ENCODE results near the gene RCN2.
"Not testable (repeated sequence)": the region's sequence is repeated elsewhere in the genome, so short reads cannot be mapped to it uniquely, and the experiment has no call there.

The RCN2 gene

GRCh38 chr15:76931397-76932134 lies at the start of gene RCN2:
RCN2 (plus strand) TSS chr15:76931749; CDS start chr15:76931842, 93 bp downstream.
- peak; percentile 32 to 98 (median 89) for DNase-seq

GRCh38 chr15:76885212-76885611 lies 46.3 kb upstream of the RCN2 start:
- no peak for DNase-seq

- not testable (repeated sequence) for DNase-seq
These were observed 44.0 kb upstream of the RCN2 start for GRCh38 chr15:76887280-76888141.

- not testable (repeated sequence) for DNase-seq
These were observed 38.7 kb upstream of the RCN2 start for GRCh38 chr15:76892836-76893235.

- no peak for DNase-seq
These were observed 37.4 kb upstream of the RCN2 start for GRCh38 chr15:76894174-76894573.

- DNase-seq, result no peak
These were observed 33.4 kb upstream of the RCN2 start for GRCh38 chr15:76898102-76898501.

GRCh38 chr15:76899176-76899930 lies 32.2 kb upstream of the RCN2 start:
- DNase-seq, result not testable (repeated sequence)

- not testable (repeated sequence) for DNase-seq
These were observed 31.6 kb upstream of the RCN2 start for GRCh38 chr15:76899931-76900310.

GRCh38 chr15:76901965-76902364 lies 29.6 kb upstream of the RCN2 start:
- no peak for DNase-seq

GRCh38 chr15:76903251-76903681 lies 28.3 kb upstream of the RCN2 start:
- peak in 4 of 56 donors; percentile 1 to 7 (median 4) for DNase-seq

- peak in 34 of 56 donors; percentile 5 to 61 (median 30) for DNase-seq
These were observed 27.0 kb upstream of the RCN2 start for GRCh38 chr15:76904461-76905012.

- DNase-seq, result peak; percentile 7 to 94 (median 86)
These were observed 26.3 kb upstream of the RCN2 start, which contains the start of gene SCAPER for GRCh38 chr15:76905013-76905839. SCAPER (minus strand) TSS chr15:76905340; CDS start chr15:76883817, 21,523 bp downstream.

- DNase-seq, result peak in 10 of 56 donors; percentile 7 to 42 (median 35)
These were observed 25.7 kb upstream of the RCN2 start for GRCh38 chr15:76905855-76906254.

- no peak for DNase-seq
These were observed 19.1 kb upstream of the RCN2 start for GRCh38 chr15:76912430-76912829.

- DNase-seq, result no peak
These were observed 17.8 kb upstream of the RCN2 start for GRCh38 chr15:76913737-76914136.

GRCh38 chr15:76916369-76916768 lies 15.2 kb upstream of the RCN2 start:
- DNase-seq, result no peak

- DNase-seq, result no peak
These were observed 3.3 kb upstream of the RCN2 start for GRCh38 chr15:76928201-76928600.

GRCh38 chr15:76929011-76929760 lies 2.4 kb upstream of the RCN2 start:
- DNase-seq, result no peak

- DNase-seq, result no peak
These were observed 635 bp upstream of the RCN2 start for GRCh38 chr15:76930831-76931396.

All from amygdala (tissue), 56 donors.